Measurements from ENCODE around the gene TAF4B. TPM values are rescaled to one million over a fixed set of nuclear protein-coding genes. Genes with fewer than 3 reads are reported as not detected.

The TAF4B gene
- total RNA-seq, 1 donor from 2014 or later = 1.4 TPM

DNA sequence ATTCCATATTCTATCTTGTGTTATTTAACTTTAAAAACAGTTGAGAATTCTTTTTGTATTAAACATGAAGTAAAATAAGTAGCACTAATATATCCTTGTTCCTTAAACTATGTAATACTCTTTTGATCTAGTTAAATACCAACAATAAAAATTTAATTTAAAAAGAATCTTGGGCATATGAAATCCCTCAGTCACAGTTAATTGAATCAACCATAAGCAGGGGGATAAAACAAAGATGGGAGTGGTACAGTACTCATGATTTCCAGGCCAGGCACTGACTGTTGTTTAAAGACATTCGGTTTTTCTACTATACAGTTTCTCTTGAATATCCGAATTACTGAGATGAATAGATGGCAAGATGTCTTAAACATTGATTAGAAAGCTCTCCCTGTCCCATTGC is 99.5 kb downstream of the TAF4B start:
- H3K9me3 Mint-ChIP-seq (ENCODE audit: unreplicated experiment) = no peaks in the 10 kb centered on the region
- no peak overlapping the region for H3K4me3 Mint-ChIP-seq (ENCODE audit: unreplicated experiment)
- TF ChIP-seq CTCF (IDR thresholded peaks at IDR 0.05; ENCODE audit: partially characterized antibody, unreplicated experiment) = no peak
- DNase-seq = no peak
- no peaks in the 10 kb centered on the region for H3K27me3 Mint-ChIP-seq (ENCODE audit: unreplicated experiment)
- no peaks in the 10 kb centered on the region for H3K36me3 Mint-ChIP-seq (ENCODE audit: unreplicated experiment)
- no peak overlapping the region for H3K27ac Mint-ChIP-seq (ENCODE audit: unreplicated experiment)
- no peaks in the 10 kb centered on the region for H3K4me1 Mint-ChIP-seq (ENCODE audit: low read depth, unreplicated experiment)

DNA sequence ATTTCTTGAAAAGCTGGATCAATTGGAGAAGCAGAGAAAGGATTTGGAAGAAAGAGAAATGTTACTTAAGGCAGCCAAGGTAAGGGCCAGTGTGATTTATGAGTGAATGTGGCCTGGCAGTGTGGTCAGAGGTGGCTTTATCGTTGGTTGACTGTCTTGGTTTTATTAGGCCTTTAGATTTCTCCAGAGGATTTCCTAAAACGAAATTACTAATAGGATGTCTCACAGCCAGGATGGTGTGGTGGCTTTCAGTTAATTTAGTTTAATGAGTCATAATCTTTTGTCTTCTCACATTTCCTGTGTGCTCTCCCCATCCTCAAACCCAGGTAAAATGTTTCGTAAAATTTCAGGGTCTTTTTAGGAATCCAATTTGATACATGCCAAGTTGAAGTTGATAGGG is 100.8 kb downstream of the TAF4B start:
- no peaks in the 10 kb centered on the region for H3K36me3 Mint-ChIP-seq (ENCODE audit: unreplicated experiment)
- no peak overlapping the region for H3K4me3 Mint-ChIP-seq (ENCODE audit: unreplicated experiment)
- H3K27ac Mint-ChIP-seq (ENCODE audit: unreplicated experiment) = no peak overlapping the region
- H3K27me3 Mint-ChIP-seq (ENCODE audit: unreplicated experiment) = no peaks in the 10 kb centered on the region
- H3K4me1 Mint-ChIP-seq (ENCODE audit: low read depth, unreplicated experiment) = no peaks in the 10 kb centered on the region
- DNase-seq = no peak
- no peaks in the 10 kb centered on the region for H3K9me3 Mint-ChIP-seq (ENCODE audit: unreplicated experiment)
- no peak for TF ChIP-seq CTCF (IDR thresholded peaks at IDR 0.05; ENCODE audit: partially characterized antibody, unreplicated experiment)

- Mint-ChIP-seq H3K9me3 (ENCODE audit: unreplicated experiment) (no peaks in the 10 kb centered on the region), H3K4me3 (ENCODE audit: unreplicated experiment) (no peak overlapping the region), H3K27me3 (ENCODE audit: unreplicated experiment) (no peaks in the 10 kb centered on the region), H3K4me1 (ENCODE audit: low read depth, unreplicated experiment) (no peaks in the 10 kb centered on the region), H3K27ac (ENCODE audit: unreplicated experiment) (no peak overlapping the region), H3K36me3 (ENCODE audit: unreplicated experiment) (no peaks in the 10 kb centered on the region)
- DNase-seq = no peak
- no peak for TF ChIP-seq CTCF (IDR thresholded peaks at IDR 0.05; ENCODE audit: partially characterized antibody, unreplicated experiment)
Measured at GRCh38 chr18:26332991-26333390, 106.7 kb downstream of the TAF4B start.

DNA sequence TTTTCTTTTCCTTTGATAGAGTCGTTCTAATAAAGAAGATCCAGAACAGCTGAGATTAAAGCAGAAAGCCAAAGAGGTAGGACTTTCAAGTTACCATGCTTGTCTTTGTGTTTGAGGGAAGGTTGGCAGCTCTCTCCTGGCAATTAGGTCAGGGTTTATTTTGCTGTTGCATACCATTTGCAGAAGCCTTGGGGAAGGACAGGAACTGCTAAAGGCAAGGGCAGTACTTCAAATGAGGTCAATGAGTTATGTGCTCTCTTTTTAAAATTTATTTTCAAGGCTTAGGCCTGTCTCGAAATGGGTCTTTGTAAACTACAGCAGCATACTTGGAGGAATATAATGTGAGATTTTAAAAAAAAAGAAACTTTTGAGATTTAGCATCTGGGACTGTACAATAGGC is 108.9 kb downstream of the TAF4B start:
- Mint-ChIP-seq H3K4me1 (ENCODE audit: low read depth, unreplicated experiment) (no peaks in the 10 kb centered on the region), H3K27me3 (ENCODE audit: unreplicated experiment) (no peaks in the 10 kb centered on the region), H3K9me3 (ENCODE audit: unreplicated experiment) (no peaks in the 10 kb centered on the region), H3K4me3 (ENCODE audit: unreplicated experiment) (no peak overlapping the region), H3K27ac (ENCODE audit: unreplicated experiment) (no peak overlapping the region), H3K36me3 (ENCODE audit: unreplicated experiment) (no peaks in the 10 kb centered on the region)
- DNase-seq = no peak
- TF ChIP-seq CTCF (IDR thresholded peaks at IDR 0.05; ENCODE audit: partially characterized antibody, unreplicated experiment) = no peak

- TF ChIP-seq CTCF (IDR thresholded peaks at IDR 0.05; ENCODE audit: partially characterized antibody, unreplicated experiment) = no peak
- DNase-seq = no peak
- no peaks in the 10 kb centered on the region for H3K27me3 Mint-ChIP-seq (ENCODE audit: unreplicated experiment)
- no peaks in the 10 kb centered on the region for H3K9me3 Mint-ChIP-seq (ENCODE audit: unreplicated experiment)
- H3K36me3 Mint-ChIP-seq (ENCODE audit: unreplicated experiment) = no peaks in the 10 kb centered on the region
- H3K27ac Mint-ChIP-seq (ENCODE audit: unreplicated experiment) = no peak overlapping the region
- H3K4me3 Mint-ChIP-seq (ENCODE audit: unreplicated experiment) = no peak overlapping the region
- H3K4me1 Mint-ChIP-seq (ENCODE audit: low read depth, unreplicated experiment) = no peaks in the 10 kb centered on the region
Measured at GRCh38 chr18:26335571-26336487, 109.6 kb downstream of the TAF4B start.

Measured in glutamatergic neuron (in vitro differentiated cells).